Endothelial cell of umbilical vein (primary cell): Measurements from ENCODE around the gene PMFBP1.

Experiments used
- EZH2 ChIP-seq: IDR thresholded peaks from 2 replicates; pipeline ENCODE4 v1.6.1; 2012; ENCODE audit warnings: borderline replicate concordance, low read depth, mild to moderate bottlenecking, moderate library complexity, low read length, inconsistent platforms; ENCODE audit not compliant: severe bottlenecking
- FOS ChIP-seq: IDR thresholded peaks from 2 replicates; pipeline ENCODE4 v1.6.1; 2011; ENCODE audit warnings: mild to moderate bottlenecking, low read length, moderate library complexity, borderline replicate concordance; ENCODE audit not compliant: insufficient read depth
- GATA2 ChIP-seq: IDR thresholded peaks from 2 replicates; pipeline ENCODE4 v1.7.0; 2011; ENCODE audit warnings: low read depth, mild to moderate bottlenecking, moderate library complexity, mixed read lengths, low read length; ENCODE audit not compliant: insufficient read length, insufficient read depth
- JUN ChIP-seq: IDR thresholded peaks from 2 replicates; pipeline ENCODE4 v1.6.1; 2011; ENCODE audit warnings: borderline replicate concordance, low read depth; ENCODE audit not compliant: insufficient read length, insufficient read depth
- MYC ChIP-seq: IDR thresholded peaks from one replicate; pipeline ENCODE4 v1.6.1; 2011; ENCODE audit warnings: mild to moderate bottlenecking, low read depth, low read length
- POLR2A ChIP-seq: IDR thresholded peaks from 2 replicates; pipeline ENCODE4 v1.6.1; 2012; ENCODE audit warnings: low read depth, mild to moderate bottlenecking, control low read depth, low read length
- POLR2AphosphoS5 ChIP-seq: IDR thresholded peaks from 2 replicates; pipeline ENCODE4 v1.6.1; 2012; ENCODE audit warnings: low read depth, mild to moderate bottlenecking, control low read depth, low read length, moderate library complexity; ENCODE audit not compliant: insufficient read depth
- TF ChIP-seq, protein P1 (sequence below), 2 donors: IDR thresholded peaks; 1 replicate in 1 of 2; 2 replicates in 1 of 2; pipeline ENCODE4 v1.5.1; 2011; ENCODE audit warnings: low read length in 2 of 2, mild to moderate bottlenecking in 2 of 2, moderate library complexity in 2 of 2, control low read depth in 1 of 2, inconsistent platforms in 1 of 2, low read depth in 1 of 2; ENCODE audit not compliant: insufficient read depth in 1 of 2; ENCODE audit errors: extremely low read depth in 1 of 2
- TF ChIP-seq, protein P2 (sequence below): IDR thresholded peaks from 2 replicates; pipeline ENCODE4 v1.6.1; 2011; ENCODE audit not compliant: insufficient read depth, insufficient read length

DNA sequence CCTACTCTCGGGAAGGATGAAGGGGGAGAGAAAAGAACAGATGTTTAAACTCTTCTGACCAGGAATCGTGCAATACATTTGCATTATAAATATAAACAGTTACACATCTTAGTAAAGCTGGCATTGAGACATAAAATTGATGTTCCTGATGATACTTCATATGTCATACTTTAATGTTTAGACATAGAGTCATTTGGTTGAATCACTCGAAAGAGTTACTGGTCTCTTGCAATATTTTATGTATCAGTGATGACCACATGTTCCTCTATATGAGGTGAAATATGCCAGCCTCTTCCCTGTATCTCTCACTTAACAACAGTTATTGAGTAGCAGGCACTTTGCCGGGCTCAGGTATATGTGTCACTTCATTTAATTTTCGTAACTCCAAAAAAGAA lies 49.7 kb upstream of the PMFBP1 start:
- TF ChIP-seq, protein P1, sequence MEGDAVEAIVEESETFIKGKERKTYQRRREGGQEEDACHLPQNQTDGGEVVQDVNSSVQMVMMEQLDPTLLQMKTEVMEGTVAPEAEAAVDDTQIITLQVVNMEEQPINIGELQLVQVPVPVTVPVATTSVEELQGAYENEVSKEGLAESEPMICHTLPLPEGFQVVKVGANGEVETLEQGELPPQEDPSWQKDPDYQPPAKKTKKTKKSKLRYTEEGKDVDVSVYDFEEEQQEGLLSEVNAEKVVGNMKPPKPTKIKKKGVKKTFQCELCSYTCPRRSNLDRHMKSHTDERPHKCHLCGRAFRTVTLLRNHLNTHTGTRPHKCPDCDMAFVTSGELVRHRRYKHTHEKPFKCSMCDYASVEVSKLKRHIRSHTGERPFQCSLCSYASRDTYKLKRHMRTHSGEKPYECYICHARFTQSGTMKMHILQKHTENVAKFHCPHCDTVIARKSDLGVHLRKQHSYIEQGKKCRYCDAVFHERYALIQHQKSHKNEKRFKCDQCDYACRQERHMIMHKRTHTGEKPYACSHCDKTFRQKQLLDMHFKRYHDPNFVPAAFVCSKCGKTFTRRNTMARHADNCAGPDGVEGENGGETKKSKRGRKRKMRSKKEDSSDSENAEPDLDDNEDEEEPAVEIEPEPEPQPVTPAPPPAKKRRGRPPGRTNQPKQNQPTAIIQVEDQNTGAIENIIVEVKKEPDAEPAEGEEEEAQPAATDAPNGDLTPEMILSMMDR (IDR thresholded peaks at IDR 0.05; ENCODE audit: extremely low read depth in 1 of 2, insufficient read depth in 1 of 2, low read depth in 1 of 2, low read length in 2 of 2), result no peak
- TF ChIP-seq POLR2A (no peak), FOS (no peak), POLR2AphosphoS5 (no peak), JUN (no peak), MYC (no peak), EZH2 (no peak), GATA2 (no peak)
- TF ChIP-seq, protein P2, sequence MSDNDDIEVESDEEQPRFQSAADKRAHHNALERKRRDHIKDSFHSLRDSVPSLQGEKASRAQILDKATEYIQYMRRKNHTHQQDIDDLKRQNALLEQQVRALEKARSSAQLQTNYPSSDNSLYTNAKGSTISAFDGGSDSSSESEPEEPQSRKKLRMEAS, result no peak
